Kidney (tissue), 14 donors: ENCODE data around the gene EEF1AKMT4. TPM values are rescaled to one million over a fixed set of nuclear protein-coding genes. Genes with fewer than 3 reads are reported as not detected.

Experiments
- DNase-seq, 5 donors: peaks; one replicate each; pipeline ENCODE4 v3.0.0-alpha.2; 2013 to 2020
- FAIRE-seq: peaks from 2 replicates; lab custom pipeline; 2012; peaks lifted over from hg19 to GRCh38; lab: Jason Lieb, UNC
- H3K27ac ChIP-seq, 2 donors: one replicate each; pipeline ENCODE4 v1.7.0; 2013; ENCODE audit warnings: low read depth in 2 of 2, low read length in 2 of 2, inconsistent platforms in 1 of 2
- H3K27me3 ChIP-seq: one replicate; pipeline ENCODE4 v1.7.1; 2013; ENCODE audit warnings: low read length, inconsistent platforms; ENCODE audit not compliant: control insufficient read depth, insufficient read depth
- H3K36me3 ChIP-seq, 3 donors: one replicate each; pipeline versions ENCODE4 v1.7.0 to v1.7.1; 2013; ENCODE audit warnings: low read length in 3 of 3, control low read depth in 1 of 3, inconsistent platforms in 1 of 3; ENCODE audit not compliant: insufficient read depth in 3 of 3, control insufficient read depth in 2 of 3
- H3K4me1 ChIP-seq, 3 donors: one replicate each; pipeline versions ENCODE4 v1.7.0 to v1.7.1; 2013; ENCODE audit warnings: low read length in 3 of 3, inconsistent platforms in 1 of 3, low read depth in 1 of 3; ENCODE audit not compliant: control insufficient read depth in 2 of 3, insufficient read depth in 2 of 3
- H3K4me3 ChIP-seq, 3 donors: one replicate each; pipeline versions ENCODE4 v1.7.0 to v1.8.1; 2013; ENCODE audit warnings: low read length in 3 of 3, control low read depth in 1 of 3, inconsistent platforms in 1 of 3
- H3K9ac ChIP-seq, 3 donors: one replicate each; pipeline versions ENCODE4 v1.7.0 to v1.7.1; 2013; ENCODE audit warnings: low read length in 3 of 3, control low read depth in 1 of 3, inconsistent platforms in 1 of 3
- H3K9me3 ChIP-seq, 3 donors: one replicate each; pipeline versions ENCODE4 v1.7.0 to v1.7.1; 2013; ENCODE audit warnings: low read length in 3 of 3, control low read depth in 1 of 3, inconsistent platforms in 1 of 3; ENCODE audit not compliant: control insufficient read depth in 2 of 3, insufficient read depth in 1 of 3
- CTCF ChIP-seq: IDR thresholded peaks from 3 replicates; pipeline ENCODE4 v1.5.1; 2012; ENCODE audit warnings: mild to moderate bottlenecking, moderate library complexity, borderline replicate concordance; ENCODE audit not compliant: insufficient read depth; ENCODE audit errors: extremely low read depth
- intact Hi-C: fragments of 100-400 bp; cut with DNase I; formaldehyde crosslinking; loops from one replicate; pipeline ENCODE4 v1.11.1; 2022
- polyA plus RNA-seq: library from polyadenylated mRNA; stranded (reverse); fragments of 350-450 nt; fragmentation: Illumina TruSeq; extraction: RNeasy Lipid Tissue Mini Kit (QIAGEN cat#74804); gene quantifications from one replicate; pipeline ENCODE4 v1.2.3, GENCODE V29; 2014; ENCODE audit warnings: low read depth, low replicate concordance; ENCODE audit not compliant: insufficient read depth
- total RNA-seq: library from RNA; stranded (reverse); fragmentation: NEBNext Ultra II Directional; extraction: Animal tissue kit (Norgen Biotek cat#: 25700); gene quantifications from one replicate; pipeline ENCODE4 v1.2.1, GENCODE V29; 2021
- donor health status: control.
- donor health status: control.
- donor health status: control.
- donor health status: control.
- donor health status: control.
- donor health status: DM: yes; HTN: yes; CAD: no.
- donor health status: Normal renal cell carcinoma (clear cell type).

Gene EEF1AKMT4
- total and polyA plus RNA-seq, 2 donors from 2014 or later = 2.8 to 6.1 TPM

- Histone ChIP-seq H3K36me3 (no peaks in the 10 kb centered on the region), H3K9ac (no peak overlapping the region), H3K4me3 (no peak overlapping the region), H3K9me3 (no peaks in the 10 kb centered on the region), H3K27ac (no peak overlapping the region), H3K27me3 (no peaks in the 10 kb centered on the region), H3K4me1 (no peaks in the 10 kb centered on the region)
- no peak for DNase-seq
- TF ChIP-seq CTCF = no peak
- intact Hi-C loops = no loop called here
- no peak for FAIRE-seq
Observed at GRCh38 chr3:184209146-184209923, 40.1 kb upstream of the EEF1AKMT4 start.

DNA sequence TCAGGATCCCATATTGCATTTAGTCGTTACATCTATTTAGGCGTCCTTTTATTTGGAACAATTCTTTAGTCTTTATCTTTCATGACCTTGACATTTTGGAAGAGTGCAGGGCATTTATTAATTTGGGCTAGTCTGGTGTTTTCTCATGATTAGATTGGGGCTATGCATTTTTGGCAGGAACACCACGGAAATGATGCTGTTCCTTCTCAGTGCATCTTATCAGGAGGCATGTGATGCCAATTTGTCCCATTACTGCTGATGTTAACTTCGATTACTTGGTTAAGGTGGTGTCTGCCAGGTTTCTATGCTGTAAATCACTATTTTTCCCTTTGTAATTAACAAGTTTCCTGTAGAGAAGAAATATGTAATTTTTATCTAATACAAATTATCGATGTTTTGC is 38.2 kb upstream of the EEF1AKMT4 start:
- Histone ChIP-seq H3K4me3 (no peak overlapping the region), H3K27me3 (no peaks in the 10 kb centered on the region), H3K36me3 (no peaks in the 10 kb centered on the region), H3K9ac (no peak overlapping the region), H3K4me1 (no peaks in the 10 kb centered on the region), H3K27ac (no peak overlapping the region), H3K9me3 (no peaks in the 10 kb centered on the region)
- TF ChIP-seq CTCF = no peak
- FAIRE-seq (no peak), DNase-seq (no peak)
- intact Hi-C loops = no loop called here

GRCh38 chr3:184211718-184212117 is 37.8 kb upstream of the EEF1AKMT4 start:
- H3K36me3 ChIP-seq = no peaks in the 10 kb centered on the region
- DNase-seq (no peak), FAIRE-seq (no peak)
- TF ChIP-seq CTCF = no peak
- H3K27me3 ChIP-seq = no peaks in the 10 kb centered on the region
- no peaks in the 10 kb centered on the region for H3K9me3 ChIP-seq
- H3K9ac ChIP-seq = no peak overlapping the region
- H3K4me3 ChIP-seq = no peak overlapping the region
- no peaks in the 10 kb centered on the region for H3K4me1 ChIP-seq
- no peak overlapping the region for H3K27ac ChIP-seq
- intact Hi-C loops = no loop called here

DNA sequence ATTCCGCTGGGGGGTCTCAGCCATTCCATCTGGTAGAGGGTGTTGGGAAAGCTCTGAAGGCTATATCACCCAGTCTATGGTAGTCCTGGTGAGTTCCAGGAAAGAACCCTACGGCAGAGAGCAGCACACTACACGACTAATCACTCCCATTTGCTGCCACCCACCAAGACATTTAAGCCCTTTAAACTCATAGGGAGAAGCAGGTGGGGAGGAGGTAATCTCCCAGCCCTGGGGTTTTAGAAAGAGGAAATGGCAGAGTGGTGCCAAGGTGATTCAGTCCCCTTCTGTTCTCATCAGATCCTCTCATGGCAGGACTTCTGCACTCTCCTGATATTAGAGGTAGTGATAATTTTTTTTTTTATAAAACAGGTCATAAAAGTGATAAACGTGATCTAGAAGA is 30.7 kb upstream of the EEF1AKMT4 start:
- Histone ChIP-seq H3K27ac (no peak overlapping the region), H3K27me3 (no peaks in the 10 kb centered on the region), H3K9me3 (no peaks in the 10 kb centered on the region), H3K4me3 (no peak overlapping the region), H3K9ac (no peak overlapping the region), H3K36me3 (no peaks in the 10 kb centered on the region), H3K4me1 (no peaks in the 10 kb centered on the region)
- FAIRE-seq = no peak
- intact Hi-C loops = no loop called here
- TF ChIP-seq CTCF = no peak
- DNase-seq = no peak
